Uterus (tissue), 4 donors: ENCODE data around the gene SLC39A11. TPM values are rescaled to one million over a fixed set of nuclear protein-coding genes. Genes with fewer than 3 reads are reported as not detected.

Experiments
- DNase-seq, 2 donors: peaks; one replicate each; pipeline ENCODE4 v3.0.0-alpha.2; 2019 to 2020
- H3K27ac ChIP-seq, 2 donors: fragments of 200-600 bp; sonication (generic); 1 replicate in 1 of 2; 2 replicates in 1 of 2; pipeline ENCODE4 v1.5.1; 2016 to 2018
- H3K27me3 ChIP-seq, 2 donors: fragments of 200-600 bp; sonication (generic); one replicate each; pipeline ENCODE4 v1.5.1; 2018 to 2019; ENCODE audit warnings: control low read depth in 1 of 2
- H3K36me3 ChIP-seq, 2 donors: fragments of 200-600 bp; sonication (generic); one replicate each; pipeline ENCODE4 v1.5.1; 2019; ENCODE audit warnings: control low read depth in 1 of 2
- H3K4me1 ChIP-seq, 2 donors: fragments of 200-600 bp; sonication (generic); one replicate each; pipeline ENCODE4 v1.5.1; 2018 to 2019; ENCODE audit warnings: control low read depth in 1 of 2
- H3K4me3 ChIP-seq, 2 donors: fragments of 200-600 bp; sonication (generic); 1 replicate in 1 of 2; 2 replicates in 1 of 2; pipeline ENCODE4 v1.5.1; 2018 to 2019; ENCODE audit warnings: mild to moderate bottlenecking in 1 of 2
- H3K9me3 ChIP-seq, 2 donors: fragments of 200-600 bp; sonication (generic); one replicate each; pipeline ENCODE4 v1.5.1; 2019; ENCODE audit warnings: control low read depth in 1 of 2
- CTCF ChIP-seq, 4 experiments: fragments of 200-600 bp in 2 of 4; fragments of 450-650 bp in 2 of 4; sonication (generic) in 2 of 4; IDR thresholded peaks; one replicate each; pipeline ENCODE4 v1.5.1; 2016 to 2019; ENCODE audit warnings: antibody characterized with exemption in 4 of 4, mild to moderate bottlenecking in 2 of 4, moderate library complexity in 1 of 4
- POLR2A ChIP-seq, 2 donors: fragments of 450-650 bp; IDR thresholded peaks; one replicate each; pipeline ENCODE4 v1.6.1; 2016; ENCODE audit warnings: antibody characterized with exemption in 2 of 2, mild to moderate bottlenecking in 1 of 2, moderate library complexity in 1 of 2
- intact Hi-C: fragments of 100-400 bp; cut with DNase I; formaldehyde crosslinking; loops from one replicate; pipeline ENCODE4 v1.15.1; 2023; ENCODE audit warnings: low total_unique reads
- total RNA-seq, 4 donors: library from RNA; depleted of rRNA in 3 of 4; stranded (reverse); fragments of >200 nt in 3 of 4; gene quantifications; one replicate each; pipeline versions ENCODE4 v1.1.0 to v1.2.4, GENCODE V29; 2014 to 2023
- donor health status: DM: yes; HTN: yes; CAD: no.

SLC39A11 gene
- total RNA-seq, 4 donors from 2014 or later = 5.4 to 56.2 (median 21.0) TPM

- Histone ChIP-seq H3K4me1 (no peaks in the 10 kb centered on the region), H3K27me3 (no peaks in the 10 kb centered on the region), H3K27ac (no peak overlapping the region), H3K4me3 (no peak overlapping the region), H3K36me3 (no peaks in the 10 kb centered on the region), H3K9me3 (no peaks in the 10 kb centered on the region)
- no peak for DNase-seq
- intact Hi-C loops = no loop called here
- TF ChIP-seq POLR2A (IDR thresholded peaks at IDR 0.05) (no peak), CTCF (IDR thresholded peaks at IDR 0.05) (no peak)
Observed at GRCh38 chr17:73045724-73046123, 46.8 kb downstream of the SLC39A11 start.

GRCh38 chr17:73043686-73044581 lies 48.6 kb downstream of the SLC39A11 start:
- Histone ChIP-seq H3K4me3 (no peak overlapping the region), H3K27ac (no peak overlapping the region), H3K9me3 (no peaks in the 10 kb centered on the region), H3K4me1 (no peaks in the 10 kb centered on the region), H3K36me3 (no peaks in the 10 kb centered on the region), H3K27me3 (no peaks in the 10 kb centered on the region)
- DNase-seq = no peak
- TF ChIP-seq POLR2A (IDR thresholded peaks at IDR 0.05) = no peak
- no peak for TF ChIP-seq CTCF (IDR thresholded peaks at IDR 0.05)
- intact Hi-C loops = no loop called here

GRCh38 chr17:73042809-73043685 lies 49.4 kb downstream of the SLC39A11 start:
- Histone ChIP-seq H3K36me3 (no peaks in the 10 kb centered on the region), H3K27ac (no peak overlapping the region), H3K27me3 (no peaks in the 10 kb centered on the region), H3K4me1 (no peaks in the 10 kb centered on the region), H3K9me3 (no peaks in the 10 kb centered on the region), H3K4me3 (no peak overlapping the region)
- TF ChIP-seq CTCF (IDR thresholded peaks at IDR 0.05) = no peak
- no peak for TF ChIP-seq POLR2A (IDR thresholded peaks at IDR 0.05)
- no peak for DNase-seq
- intact Hi-C loops = no loop called here

GRCh38 chr17:73042225-73042624 lies 50.3 kb downstream of the SLC39A11 start:
- no peaks in the 10 kb centered on the region for H3K9me3 ChIP-seq
- H3K27ac ChIP-seq = no peak overlapping the region
- no peak overlapping the region for H3K4me3 ChIP-seq
- H3K4me1 ChIP-seq = no peaks in the 10 kb centered on the region
- no peaks in the 10 kb centered on the region for H3K36me3 ChIP-seq
- TF ChIP-seq CTCF (IDR thresholded peaks at IDR 0.05) (no peak), POLR2A (IDR thresholded peaks at IDR 0.05) (no peak)
- no peaks in the 10 kb centered on the region for H3K27me3 ChIP-seq
- intact Hi-C loops = no loop called here
- no peak for DNase-seq

- Histone ChIP-seq H3K36me3 (no peaks in the 10 kb centered on the region), H3K9me3 (no peaks in the 10 kb centered on the region), H3K4me1 (no peaks in the 10 kb centered on the region), H3K27ac (no peak overlapping the region), H3K27me3 (no peaks in the 10 kb centered on the region), H3K4me3 (no peak overlapping the region)
- DNase-seq = no peak
- TF ChIP-seq CTCF (IDR thresholded peaks at IDR 0.05) = no peak
- no peak for TF ChIP-seq POLR2A (IDR thresholded peaks at IDR 0.05)
- intact Hi-C loops = no loop called here
Observed at GRCh38 chr17:73039282-73039681, 53.2 kb downstream of the SLC39A11 start.
